ENCODE results near the gene BCAS3. TPM values are rescaled to one million over a fixed set of nuclear protein-coding genes. Genes with fewer than 3 reads are reported as not detected.

BCAS3 gene
- total and polyA plus RNA-seq, 10 donors = 3.7 to 56.0 (median 42.3) TPM

DNA sequence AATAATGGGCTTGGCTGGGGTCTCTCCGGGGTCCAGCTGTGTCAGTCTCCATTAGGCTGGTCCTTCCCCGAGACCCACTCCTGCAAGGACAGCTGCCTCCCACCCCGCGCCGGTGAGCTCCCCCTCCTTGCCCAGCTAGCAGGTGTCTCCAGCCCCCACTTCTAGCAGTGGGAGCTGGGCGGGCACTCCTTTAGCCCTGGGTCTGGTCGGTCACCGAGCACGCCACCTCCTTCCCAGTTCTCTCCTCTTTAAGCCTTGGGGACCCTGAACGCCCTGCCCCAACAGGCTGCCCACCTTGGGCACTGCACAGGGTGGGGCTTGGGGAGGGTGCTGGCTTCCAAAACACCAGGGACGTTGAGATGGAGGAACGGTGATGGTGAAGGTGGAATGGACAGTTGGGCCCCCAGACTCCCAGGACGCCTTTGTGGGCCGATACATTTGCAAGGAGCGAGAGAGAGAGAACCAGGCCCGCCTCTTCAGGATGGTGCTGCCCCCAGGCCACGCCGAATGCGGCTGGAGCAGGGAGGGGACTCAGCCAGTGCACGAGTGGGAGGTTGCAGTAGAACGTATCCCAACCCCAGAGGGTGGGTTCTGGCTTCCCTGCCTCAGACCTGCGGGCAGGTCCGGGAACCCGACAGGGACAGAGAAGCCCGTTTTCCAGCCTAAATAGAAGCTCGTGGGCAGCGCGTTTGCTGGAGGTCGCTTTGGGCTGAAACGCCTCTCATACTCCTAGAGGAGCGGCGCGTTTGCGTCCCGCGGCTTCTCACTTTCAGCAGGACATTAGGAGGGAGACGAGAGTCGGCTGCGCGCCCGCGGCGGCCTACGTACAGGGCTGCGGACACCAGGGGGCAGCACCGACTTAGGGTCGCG is 732.7 kb downstream of the BCAS3 start:
- Histone ChIP-seq H3K4me1 (peaks cover 29 to 90% (median 63%) of the 10 kb centered on the region in 6 donors), H3K27ac (peak overlapping the region in 6 of 8 donors; percentile 69 to 84 (median 77)), H3K27me3 (replicated peaks in 1 of 7) (peaks cover 3 to 99% (median 71%) of the 10 kb centered on the region in 7 donors), H3K4me3 (peak overlapping the region in 7 of 8 donors; percentile 17 to 75 (median 61)), H3K9me3 (no peaks in the 10 kb centered on the region), H3K36me3 (peaks cover 0 to 25% (median 0%) of the 10 kb centered on the region in 6 donors)
- TF ChIP-seq, protein P1, sequence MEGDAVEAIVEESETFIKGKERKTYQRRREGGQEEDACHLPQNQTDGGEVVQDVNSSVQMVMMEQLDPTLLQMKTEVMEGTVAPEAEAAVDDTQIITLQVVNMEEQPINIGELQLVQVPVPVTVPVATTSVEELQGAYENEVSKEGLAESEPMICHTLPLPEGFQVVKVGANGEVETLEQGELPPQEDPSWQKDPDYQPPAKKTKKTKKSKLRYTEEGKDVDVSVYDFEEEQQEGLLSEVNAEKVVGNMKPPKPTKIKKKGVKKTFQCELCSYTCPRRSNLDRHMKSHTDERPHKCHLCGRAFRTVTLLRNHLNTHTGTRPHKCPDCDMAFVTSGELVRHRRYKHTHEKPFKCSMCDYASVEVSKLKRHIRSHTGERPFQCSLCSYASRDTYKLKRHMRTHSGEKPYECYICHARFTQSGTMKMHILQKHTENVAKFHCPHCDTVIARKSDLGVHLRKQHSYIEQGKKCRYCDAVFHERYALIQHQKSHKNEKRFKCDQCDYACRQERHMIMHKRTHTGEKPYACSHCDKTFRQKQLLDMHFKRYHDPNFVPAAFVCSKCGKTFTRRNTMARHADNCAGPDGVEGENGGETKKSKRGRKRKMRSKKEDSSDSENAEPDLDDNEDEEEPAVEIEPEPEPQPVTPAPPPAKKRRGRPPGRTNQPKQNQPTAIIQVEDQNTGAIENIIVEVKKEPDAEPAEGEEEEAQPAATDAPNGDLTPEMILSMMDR (IDR thresholded peaks at IDR 0.05 in 8 of 11, conservative IDR thresholded peaks at IDR 0.05 in 3 of 11) = peak in 9 of 11 experiments; percentile 46 to 79 (median 65)
- peak in 2 of 3 donors; percentile 50 to 55 for TF ChIP-seq POLR2AphosphoS5 (IDR thresholded peaks at IDR 0.05)
- no peak for TF ChIP-seq POLR2A (IDR thresholded peaks at IDR 0.05)
- 7 to 10% (median 9%) methylated on average over 47 to 48 of the region's 48 CpGs for WGBS, 5 donors
- DNase-seq = peak; percentile 91
- intact Hi-C loops (cut with DNase I; ENCODE audit: low total_unique reads) = loop anchor here (10.0 kb wide), 1 partner anchor 686 kb away; no protein-coding TSS in a partner anchor

DNA sequence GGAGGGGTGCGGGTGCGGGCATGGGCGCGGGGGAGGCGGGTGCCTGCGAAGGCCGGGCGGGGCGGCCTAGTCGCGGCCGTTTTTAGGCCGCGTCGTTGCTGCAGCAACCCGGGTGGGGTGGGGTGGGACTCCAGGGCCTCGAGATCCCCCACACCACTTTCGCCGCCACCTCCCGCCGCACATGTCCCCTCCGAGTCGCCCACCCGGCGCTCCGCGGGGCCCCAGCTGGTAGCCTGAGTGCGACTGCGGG is 733.3 kb downstream of the BCAS3 start:
- peak overlapping the region; percentile 28 to 75 (median 60) for H3K4me3 ChIP-seq
- 0 to 6% (median 2%) methylated on average over 5 to 29 of the region's 29 CpGs for WGBS, 5 donors
- no peaks in the 10 kb centered on the region for H3K9me3 ChIP-seq
- peak overlapping the region in 7 of 8 donors; percentile 69 to 84 (median 76) for H3K27ac ChIP-seq
- intact Hi-C loops (cut with DNase I; ENCODE audit: low total_unique reads) = loop anchor here (10.0 kb wide), 1 partner anchor 686 kb away; no protein-coding TSS in a partner anchor
- TF ChIP-seq, protein P1 (IDR thresholded peaks at IDR 0.05 in 8 of 11, conservative IDR thresholded peaks at IDR 0.05 in 3 of 11) = peak in 4 of 11 experiments; percentile 17 to 39 (median 31)
- no peak for TF ChIP-seq POLR2A (IDR thresholded peaks at IDR 0.05)
- H3K27me3 ChIP-seq (replicated peaks in 1 of 7) = peaks cover 3 to 94% (median 66%) of the 10 kb centered on the region in 7 donors
- no peak for DNase-seq
- peaks cover 28 to 84% (median 60%) of the 10 kb centered on the region in 6 donors for H3K4me1 ChIP-seq
- peaks cover 0 to 20% (median 0%) of the 10 kb centered on the region in 6 donors for H3K36me3 ChIP-seq

DNA sequence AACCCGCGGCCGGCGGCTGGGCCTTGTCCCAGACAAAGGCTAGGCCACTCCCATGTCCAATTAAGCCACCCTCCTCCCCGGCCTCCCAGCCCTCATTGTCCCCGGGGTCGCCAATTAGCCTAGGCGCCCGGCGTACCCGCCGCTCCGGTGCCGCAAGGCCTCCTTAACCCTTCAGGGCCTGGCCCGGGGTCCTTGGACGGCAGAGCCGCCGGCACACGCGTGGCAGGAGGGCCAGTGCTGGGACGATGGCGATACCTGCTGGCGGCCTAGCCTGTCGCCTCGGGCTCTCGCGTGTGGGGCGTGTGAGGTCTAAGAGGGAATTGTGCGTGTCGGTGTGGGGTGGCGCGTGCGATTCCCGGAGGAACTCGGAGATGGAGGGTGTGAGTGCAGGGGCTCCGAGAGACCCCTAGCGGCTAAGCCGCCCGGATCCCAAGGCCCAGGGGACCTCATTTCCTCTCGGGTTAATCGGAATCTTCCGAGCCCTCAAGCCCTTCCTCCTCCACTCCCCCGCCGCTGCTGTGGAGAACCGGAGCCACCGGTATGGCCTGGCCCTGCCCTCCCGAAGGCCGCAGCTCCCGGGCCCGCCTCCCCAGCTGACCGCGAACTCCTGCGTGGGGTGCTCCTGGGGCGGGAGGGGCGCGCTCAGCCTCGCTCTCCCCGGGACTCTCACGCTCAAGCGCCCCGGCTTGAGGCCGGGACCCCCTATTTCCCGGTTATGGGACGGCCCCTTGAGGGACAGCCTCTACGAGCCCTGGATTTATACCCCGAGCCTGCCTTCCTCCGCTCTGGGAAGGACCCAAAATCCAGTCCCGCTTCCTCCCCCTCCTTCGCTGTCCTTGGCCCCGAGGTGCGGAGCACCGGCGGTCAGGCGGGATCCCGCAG is 733.9 kb downstream of the BCAS3 start:
- H3K27ac ChIP-seq = peak overlapping the region; percentile 43 to 84 (median 76)
- intact Hi-C loops (cut with DNase I; ENCODE audit: low total_unique reads) = loop anchor here (10.0 kb wide), 1 partner anchor 687 kb away; no protein-coding TSS in a partner anchor
- H3K27me3 ChIP-seq (replicated peaks in 1 of 7) = peaks cover 3 to 93% (median 63%) of the 10 kb centered on the region in 7 donors
- H3K9me3 ChIP-seq = no peaks in the 10 kb centered on the region
- peak overlapping the region; percentile 28 to 75 (median 60) for H3K4me3 ChIP-seq
- DNase-seq = peak; percentile 85
- TF ChIP-seq POLR2AphosphoS5 (IDR thresholded peaks at IDR 0.05) = peak in 2 of 3 donors; percentile 51 to 69
- TF ChIP-seq, protein P1 (IDR thresholded peaks at IDR 0.05 in 8 of 11, conservative IDR thresholded peaks at IDR 0.05 in 3 of 11) = no peak
- no peak for TF ChIP-seq POLR2A (IDR thresholded peaks at IDR 0.05)
- peaks cover 28 to 85% (median 64%) of the 10 kb centered on the region in 6 donors for H3K4me1 ChIP-seq
- 1 to 2% (median 2%) methylated on average over 23 to 75 of the region's 75 CpGs for WGBS, 5 donors
- H3K36me3 ChIP-seq = peaks cover 0 to 18% (median 0%) of the 10 kb centered on the region in 6 donors

Data from spleen (tissue), 11 donors.